Parathyroid adenoma (tissue), 2 donors: ENCODE results near the gene GALNT18.
A peak's percentile ranks its signal among the peaks of the same experiment; 100 is the strongest.

ENCODE experiments used
- H2AFZ ChIP-seq: fragments of 300-600 bp; sonication (generic); one replicate; pipeline ENCODE4 v1.7.0; 2017; ENCODE audit warnings: antibody characterized with exemption, mild to moderate bottlenecking
- H3K27ac ChIP-seq: fragments of 300-600 bp; sonication (generic); one replicate; pipeline ENCODE4 v1.7.0; 2017
- H3K27me3 ChIP-seq: fragments of 300-600 bp; sonication (generic); one replicate; pipeline ENCODE4 v1.7.0; 2017; ENCODE audit warnings: low read length; ENCODE audit not compliant: control insufficient read depth, insufficient read depth
- H3K36me3 ChIP-seq: fragments of 300-600 bp; sonication (generic); one replicate; pipeline ENCODE4 v1.7.0; 2017; ENCODE audit warnings: low read length; ENCODE audit not compliant: control insufficient read depth, insufficient read depth
- H3K4me1 ChIP-seq: fragments of 300-600 bp; sonication (generic); one replicate; pipeline ENCODE4 v1.7.0; 2017; ENCODE audit warnings: control low read depth
- H3K4me2 ChIP-seq: fragments of 300-600 bp; sonication (generic); one replicate; pipeline ENCODE4 v1.7.0; 2017; ENCODE audit warnings: low read length
- H3K4me3 ChIP-seq: fragments of 300-600 bp; sonication (generic); one replicate; pipeline ENCODE4 v1.7.0; 2017; ENCODE audit warnings: low read depth, low read length
- H3K79me2 ChIP-seq: fragments of 300-600 bp; sonication (generic); one replicate; pipeline ENCODE4 v1.7.0; 2017; ENCODE audit warnings: control low read depth
- H3K9ac ChIP-seq: fragments of 300-600 bp; sonication (generic); one replicate; pipeline ENCODE4 v1.7.0; 2017; ENCODE audit warnings: mild to moderate bottlenecking
- H3K9me3 ChIP-seq: fragments of 300-600 bp; sonication (generic); one replicate; pipeline ENCODE4 v1.7.0; 2017; ENCODE audit warnings: low read length; ENCODE audit not compliant: control insufficient read depth
- CTCF ChIP-seq: fragments of 300-600 bp; sonication (generic); IDR thresholded peaks from one replicate; pipeline ENCODE4 v1.7.0; 2017; ENCODE audit warnings: antibody characterized with exemption, mild to moderate bottlenecking
- donor health status: primary hyperparathyroidism.

GALNT18 gene

GRCh38 chr11:11622772-11623171 is 967 bp upstream of the GALNT18 start:
- Histone ChIP-seq H3K27me3 (no peaks in the 10 kb centered on the region), H3K27ac (peak overlapping the region; percentile 74), H3K9me3 (no peaks in the 10 kb centered on the region), H3K4me2 (no peak overlapping the region), H3K4me1 (no peaks in the 10 kb centered on the region), H3K79me2 (no peaks in the 10 kb centered on the region), H3K36me3 (no peaks in the 10 kb centered on the region), H3K4me3 (no peak overlapping the region), H2AFZ (peak overlapping the region; percentile 15), H3K9ac (no peak overlapping the region)
- no peak for TF ChIP-seq CTCF

- peak overlapping the region; percentile 68 for H3K27ac ChIP-seq
- H3K4me2 ChIP-seq, result peak overlapping the region; percentile 73
- H3K79me2 ChIP-seq, result no peaks in the 10 kb centered on the region
- no peaks in the 10 kb centered on the region for H3K27me3 ChIP-seq
- no peaks in the 10 kb centered on the region for H3K4me1 ChIP-seq
- H3K36me3 ChIP-seq, result no peaks in the 10 kb centered on the region
- H3K4me3 ChIP-seq, result peak overlapping the region; percentile 65
- TF ChIP-seq CTCF, result peak; percentile 1
- no peak overlapping the region for H3K9ac ChIP-seq
- peak overlapping the region; percentile 72 for H2AFZ ChIP-seq
- no peaks in the 10 kb centered on the region for H3K9me3 ChIP-seq
These were observed 518 bp upstream of the GALNT18 start for GRCh38 chr11:11622340-11622706.

- H3K27me3 ChIP-seq, result no peaks in the 10 kb centered on the region
- no peaks in the 10 kb centered on the region for H3K4me1 ChIP-seq
- H2AFZ ChIP-seq, result peak overlapping the region; percentile 42
- H3K4me2 ChIP-seq, result peak overlapping the region; percentile 74
- peak overlapping the region; percentile 65 for H3K4me3 ChIP-seq
- H3K27ac ChIP-seq, result peak overlapping the region; percentile 68
- no peaks in the 10 kb centered on the region for H3K9me3 ChIP-seq
- no peak for TF ChIP-seq CTCF
- no peak overlapping the region for H3K9ac ChIP-seq
- no peaks in the 10 kb centered on the region for H3K36me3 ChIP-seq
- no peaks in the 10 kb centered on the region for H3K79me2 ChIP-seq
These were observed 758 bp downstream of the GALNT18 start for GRCh38 chr11:11620921-11621572.

- Histone ChIP-seq H3K9ac (no peak overlapping the region), H3K36me3 (no peaks in the 10 kb centered on the region), H3K4me3 (peak overlapping the region; percentile 65), H3K27me3 (no peaks in the 10 kb centered on the region), H2AFZ (peak overlapping the region; percentile 42), H3K4me1 (no peaks in the 10 kb centered on the region), H3K9me3 (no peaks in the 10 kb centered on the region), H3K27ac (peak overlapping the region; percentile 21), H3K4me2 (peak overlapping the region; percentile 74), H3K79me2 (no peaks in the 10 kb centered on the region)
- no peak for TF ChIP-seq CTCF
These were observed 1.5 kb downstream of the GALNT18 start for GRCh38 chr11:11620173-11620920.
